D721Med (cell line): ENCODE data around the gene CFAP69.

Experiments used
- DNase-seq: peaks from one replicate; pipeline ENCODE4 v3.0.0; 2011; ENCODE audit warnings: low spot score; ENCODE audit not compliant: insufficient read length
- FAIRE-seq: peaks from 2 replicates; lab custom pipeline; 2011; peaks lifted over from hg19 to GRCh38; lab: Jason Lieb, UNC
- TF ChIP-seq, protein P1 (sequence below): IDR thresholded peaks from 2 replicates; pipeline ENCODE4 v1.5.1; 2012; ENCODE audit warnings: mild to moderate bottlenecking, control low read depth; ENCODE audit not compliant: insufficient read depth; ENCODE audit errors: missing control alignments

The CFAP69 gene

DNA sequence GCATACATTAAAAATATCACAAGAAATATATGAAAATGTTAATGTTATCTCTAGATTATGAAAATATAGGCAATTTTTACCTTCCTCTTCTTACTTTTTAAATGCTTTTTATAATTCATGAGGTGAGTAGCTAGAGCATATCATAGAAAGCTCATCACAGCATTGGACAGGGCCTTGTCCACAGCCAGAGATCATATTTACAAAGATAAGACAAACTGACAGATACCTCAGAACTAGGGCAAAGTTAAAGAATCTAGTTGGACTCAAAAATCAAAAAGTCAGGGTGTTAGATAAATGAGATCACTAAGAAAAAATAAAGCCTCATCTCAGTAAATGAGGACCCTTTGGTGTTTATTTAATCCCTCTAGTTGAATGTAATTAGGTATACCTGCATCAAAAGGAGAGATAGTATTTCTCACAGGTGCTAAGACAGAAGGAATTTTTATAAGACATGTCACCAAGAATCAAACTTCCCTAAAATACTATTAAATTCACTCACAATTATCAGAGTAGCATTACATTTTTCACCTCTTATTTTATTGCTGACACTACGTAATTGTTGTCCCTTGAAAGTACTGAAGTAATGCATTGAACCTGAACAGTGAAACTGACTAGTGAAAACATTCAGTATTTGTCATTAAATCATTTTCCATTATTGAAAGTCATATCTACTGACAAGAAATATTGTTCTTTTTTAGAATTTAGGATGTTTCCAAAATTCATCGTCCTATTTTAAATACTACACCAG, 25.6 kb downstream of the CFAP69 start:
- no peak for FAIRE-seq

DNA sequence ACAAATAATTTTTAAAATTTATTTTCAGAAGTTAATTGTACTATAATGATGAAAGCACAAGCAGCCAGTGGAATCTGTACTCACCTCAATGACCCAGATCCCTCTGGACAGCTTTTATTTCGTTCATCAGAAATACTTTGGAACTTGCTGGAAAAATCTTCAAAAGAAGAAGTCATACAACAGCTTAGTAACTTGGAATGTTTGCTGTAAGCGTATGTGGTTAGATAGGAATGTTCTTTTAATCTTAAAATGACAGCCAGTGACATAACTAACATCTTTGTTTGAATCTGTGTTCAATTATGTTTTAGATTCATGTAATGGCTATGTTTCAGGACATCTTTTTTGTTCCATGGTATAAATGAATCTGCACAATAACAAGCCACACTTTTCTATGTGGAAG, 26.8 kb downstream of the CFAP69 start:
- FAIRE-seq (no peak), DNase-seq (no peak)
- TF ChIP-seq, protein P1, sequence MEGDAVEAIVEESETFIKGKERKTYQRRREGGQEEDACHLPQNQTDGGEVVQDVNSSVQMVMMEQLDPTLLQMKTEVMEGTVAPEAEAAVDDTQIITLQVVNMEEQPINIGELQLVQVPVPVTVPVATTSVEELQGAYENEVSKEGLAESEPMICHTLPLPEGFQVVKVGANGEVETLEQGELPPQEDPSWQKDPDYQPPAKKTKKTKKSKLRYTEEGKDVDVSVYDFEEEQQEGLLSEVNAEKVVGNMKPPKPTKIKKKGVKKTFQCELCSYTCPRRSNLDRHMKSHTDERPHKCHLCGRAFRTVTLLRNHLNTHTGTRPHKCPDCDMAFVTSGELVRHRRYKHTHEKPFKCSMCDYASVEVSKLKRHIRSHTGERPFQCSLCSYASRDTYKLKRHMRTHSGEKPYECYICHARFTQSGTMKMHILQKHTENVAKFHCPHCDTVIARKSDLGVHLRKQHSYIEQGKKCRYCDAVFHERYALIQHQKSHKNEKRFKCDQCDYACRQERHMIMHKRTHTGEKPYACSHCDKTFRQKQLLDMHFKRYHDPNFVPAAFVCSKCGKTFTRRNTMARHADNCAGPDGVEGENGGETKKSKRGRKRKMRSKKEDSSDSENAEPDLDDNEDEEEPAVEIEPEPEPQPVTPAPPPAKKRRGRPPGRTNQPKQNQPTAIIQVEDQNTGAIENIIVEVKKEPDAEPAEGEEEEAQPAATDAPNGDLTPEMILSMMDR = no peak

More for the DNA sequence above, 25.6 kb downstream of the CFAP69 start:
- DNase-seq = no peak
- TF ChIP-seq, protein P1 = no peak

DNA sequence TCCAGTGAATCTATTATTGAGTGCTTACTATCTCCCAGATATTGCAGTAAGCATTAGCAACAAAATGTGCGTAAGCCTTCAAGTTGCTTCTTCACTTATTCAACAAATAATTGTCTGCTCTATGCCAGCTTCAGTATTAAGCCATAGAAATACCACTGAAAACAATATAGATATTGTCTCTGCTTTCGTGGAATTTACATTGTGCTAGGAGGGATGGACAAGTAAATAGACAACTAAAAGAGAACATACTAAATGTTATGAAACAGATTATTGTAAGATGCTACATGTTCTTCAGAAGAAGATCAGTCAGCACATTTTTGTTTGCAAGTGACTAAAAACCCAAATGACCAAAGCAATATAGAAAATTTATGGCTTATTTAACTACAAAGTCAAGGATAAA, 27.3 kb downstream of the CFAP69 start:
- DNase-seq (no peak), FAIRE-seq (no peak)
- TF ChIP-seq, protein P1 = no peak

DNA sequence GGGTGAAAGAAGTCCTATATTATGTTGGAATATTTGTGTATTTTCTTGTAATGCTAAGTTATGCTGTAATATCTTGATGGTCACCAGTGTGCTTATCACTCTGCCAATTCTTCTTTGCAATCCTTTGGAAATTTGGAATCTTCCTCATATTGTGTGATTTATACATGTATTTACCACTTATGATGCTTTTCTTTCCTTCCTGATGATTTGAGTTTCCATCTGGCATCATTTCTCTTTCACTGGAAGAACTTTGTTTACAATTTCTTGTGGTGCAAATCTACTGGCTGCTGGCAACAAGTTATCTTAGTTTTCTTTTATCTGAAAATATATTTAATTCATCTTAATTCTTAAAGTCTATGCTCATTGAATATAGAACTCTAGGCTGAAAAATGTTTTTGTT, 29.2 kb downstream of the CFAP69 start:
- FAIRE-seq (no peak), DNase-seq (no peak)
- TF ChIP-seq, protein P1 = no peak

DNA sequence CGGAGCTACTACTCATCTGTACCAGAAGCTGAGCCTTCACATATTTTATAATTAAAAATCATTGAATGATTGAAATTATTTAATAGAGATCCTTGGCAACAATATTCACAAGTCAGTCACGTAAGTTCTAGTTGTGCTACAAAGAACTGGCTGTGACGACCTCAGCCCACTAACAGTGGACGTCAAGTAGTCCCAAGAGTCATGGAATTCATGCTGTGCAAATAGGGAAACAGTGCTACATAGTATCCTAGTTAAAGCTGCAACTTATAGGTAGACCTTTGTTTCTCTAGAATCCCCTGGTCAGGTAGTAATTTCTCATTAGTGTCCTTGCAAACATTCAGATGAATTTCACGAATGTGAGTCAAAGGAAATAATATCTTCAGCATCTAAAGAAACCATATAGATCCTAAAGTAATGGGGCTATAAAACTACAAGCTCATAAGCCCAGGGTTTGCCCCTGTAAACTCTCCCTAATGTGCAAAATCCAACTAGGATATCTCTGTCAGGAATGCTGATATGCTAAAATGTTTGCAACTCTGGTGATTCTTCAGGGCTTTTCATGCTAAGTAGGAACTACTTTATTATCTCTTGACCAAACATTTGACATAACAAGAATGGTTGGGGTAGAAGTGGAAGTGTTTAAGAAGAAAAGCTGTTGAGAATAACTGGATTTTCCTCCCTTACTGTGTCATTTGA, 31.2 kb downstream of the CFAP69 start:
- no peak for DNase-seq
- FAIRE-seq = no peak
- TF ChIP-seq, protein P1 = no peak

DNA sequence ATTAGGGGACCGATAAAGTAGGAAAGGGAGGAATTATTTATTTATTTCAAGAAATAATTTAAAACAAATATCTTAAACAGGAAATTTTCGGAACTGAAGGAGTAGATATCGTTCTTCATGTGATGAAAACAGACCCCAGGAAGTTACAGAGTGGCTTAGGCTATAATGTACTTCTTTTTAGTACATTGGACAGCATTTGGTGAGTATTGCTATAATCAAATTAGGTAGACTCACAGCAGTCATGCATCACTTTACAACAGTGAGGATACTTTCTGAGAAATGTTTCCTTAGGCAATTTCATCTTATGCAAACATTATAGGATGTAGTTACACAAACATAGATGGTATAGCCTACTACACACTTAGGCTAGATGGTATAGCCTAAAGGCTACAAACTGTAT, 43.2 kb downstream of the CFAP69 start:
- TF ChIP-seq, protein P1 = no peak
- FAIRE-seq (peak; percentile 80), DNase-seq (no peak)
